HG02571 (cell line): ENCODE results near the gene LRRC4B.

Experiments
- ATAC-seq: cut with Tn5 transposase; IDR thresholded peaks from one replicate; pipeline ENCODE4 v1.9.1; 2021; ENCODE audit warnings: mild to moderate bottlenecking, moderate library complexity; ENCODE audit not compliant: unreplicated experiment

The LRRC4B gene

GRCh38 chr19:50509366-50509765, 58.9 kb downstream of the LRRC4B start:
- no peak for ATAC-seq

- ATAC-seq, result no peak
These were observed 59.4 kb downstream of the LRRC4B start for GRCh38 chr19:50508843-50509190.

- ATAC-seq, result no peak
These were observed 60.9 kb downstream of the LRRC4B start for GRCh38 chr19:50507376-50507775.

- ATAC-seq, result no peak
These were observed 61.5 kb downstream of the LRRC4B start for GRCh38 chr19:50506700-50507099.

GRCh38 chr19:50505856-50506611, 62.2 kb downstream of the LRRC4B start:
- ATAC-seq, result no peak

- ATAC-seq, result no peak
These were observed 66.4 kb downstream of the LRRC4B start for GRCh38 chr19:50501568-50502475.

GRCh38 chr19:50501186-50501567, 67.1 kb downstream of the LRRC4B start:
- ATAC-seq, result no peak

GRCh38 chr19:50500753-50501151, 67.5 kb downstream of the LRRC4B start:
- no peak for ATAC-seq

- ATAC-seq, result no peak
These were observed 68.0 kb downstream of the LRRC4B start for GRCh38 chr19:50500060-50500752.

GRCh38 chr19:50498219-50499056, 69.8 kb downstream of the LRRC4B start:
- no peak for ATAC-seq

- ATAC-seq, result no peak
These were observed 71.2 kb downstream of the LRRC4B start for GRCh38 chr19:50497022-50497405.

- no peak for ATAC-seq
These were observed 71.8 kb downstream of the LRRC4B start for GRCh38 chr19:50496189-50497021.

- ATAC-seq, result no peak
These were observed 73.2 kb downstream of the LRRC4B start for GRCh38 chr19:50495020-50495531.

- ATAC-seq, result no peak
These were observed 73.8 kb downstream of the LRRC4B start for GRCh38 chr19:50494186-50495019.

- ATAC-seq, result no peak
These were observed 75.1 kb downstream of the LRRC4B start for GRCh38 chr19:50493171-50493570.

GRCh38 chr19:50492303-50493052, 75.8 kb downstream of the LRRC4B start:
- ATAC-seq, result no peak

- ATAC-seq, result no peak
These were observed 77.2 kb downstream of the LRRC4B start for GRCh38 chr19:50490991-50491472.

GRCh38 chr19:50490411-50490811, 77.8 kb downstream of the LRRC4B start:
- no peak for ATAC-seq
